Right ventricle myocardium superior (tissue), 1 donor: ENCODE measurements around the gene SHISA4. TPM values are rescaled to one million over a fixed set of nuclear protein-coding genes. Genes with fewer than 3 reads are reported as not detected.

Experiments used
- microRNA-seq: library from miRNA; unstranded; fragments of <30 nt; microRNA quantifications from one replicate; pipeline ENCODE4 v1.2.0, GENCODE V29; 2020
- total RNA-seq: library from RNA; stranded (reverse); fragmentation: NEBNext Ultra II Directional; extraction: Animal tissue kit (Norgen Biotek cat#: 25700); gene quantifications from one replicate; pipeline ENCODE4 v1.2.1, GENCODE V29; 2021
- donor health status: DM: no; HTN: yes; CAD: no; lungs with severe emphysema.

Gene SHISA4
- total RNA-seq, 1 donor from 2014 or later, result 162 TPM

Small RNA genes lying within 50 kb of the gene (microRNA-seq; reads per million reads assigned to microRNA genes)
- gene MIR6739, result not detected

Other genes with a start within 250 kb of the SHISA4 start
- gene IPO9, start 59.7 kb upstream of the SHISA4 start, total RNA-seq, result 17.2 TPM
- gene LMOD1, start 57.6 kb downstream of the SHISA4 start, total RNA-seq, result 9.6 TPM
- 76.5 TPM for gene TIMM17A, start 66.6 kb downstream of the SHISA4 start, total RNA-seq
- 15.4 TPM for gene RNPEP, start 93.8 kb downstream of the SHISA4 start, total RNA-seq
- gene ELF3, start 121.7 kb downstream of the SHISA4 start, total RNA-seq, result 0.65 TPM
- 0.05 TPM for gene GPR37L1, start 234.0 kb downstream of the SHISA4 start, total RNA-seq